A549 (cell line): Measurements from ENCODE around the gene REC8. TPM values are rescaled to one million over a fixed set of nuclear protein-coding genes. Genes with fewer than 3 reads are reported as not detected.

Source experiments
- ATAC-seq, 2 experiments: fragments of 200-7000 bp in 1 of 2; fragments of >200 bp in 1 of 2; cut with Nextera tagmentation in 1 of 2; cut with Tn5 transposase in 1 of 2; 3 replicates each; pipeline versions ENCODE4 v1.8.0 to v1.9.1; 2018 to 2020; ENCODE audit warnings: mild to moderate bottlenecking in 1 of 2, moderate library complexity in 1 of 2
- CTCF ChIA-PET: fragments of 300-600 bp; sonication (Branson Sonifier 250); formaldehyde crosslinking; extraction: SDS; loops from one replicate; lab custom pipeline; 2021; ENCODE audit warnings: antibody characterized with exemption, inconsistent platforms; lab: Yijun Ruan, JAX
- POLR2A ChIA-PET: fragments of 350-600 bp; formaldehyde crosslinking; extraction: SDS; loops from one replicate; lab custom pipeline; 2021; ENCODE audit warnings: antibody characterized with exemption, inconsistent platforms; lab: Yijun Ruan, JAX
- DNase-seq, 2 experiments: peaks; one replicate each; pipeline versions ENCODE4 v3.0.0 to v3.0.0-alpha.2; 2011 to 2016; ENCODE audit warnings: low read depth in 1 of 2, low spot score in 1 of 2
- FAIRE-seq: peaks from 2 replicates; lab custom pipeline; 2011; peaks lifted over from hg19 to GRCh38; lab: Jason Lieb, UNC
- H3K27ac ChIP-seq, 2 experiments: fragments of >200 bp; sonication (Bioruptor Twin); formaldehyde crosslinking; 3 replicates each; pipeline ENCODE4 v1.5.1; 2016 to 2017
- H3K4me1 ChIP-seq: fragments of >200 bp; sonication (Bioruptor Twin); formaldehyde crosslinking; 3 replicates; pipeline ENCODE4 v1.6.1; 2016
- H3K4me2 ChIP-seq: fragments of >200 bp; sonication (Bioruptor Twin); formaldehyde crosslinking; 3 replicates; pipeline ENCODE4 v1.6.1; 2016
- H3K4me3 ChIP-seq: fragments of >200 bp; sonication (Bioruptor Twin); formaldehyde crosslinking; 3 replicates; pipeline ENCODE4 v1.5.1; 2016
- H3K9me3 ChIP-seq: fragments of >200 bp; sonication (Bioruptor Twin); formaldehyde crosslinking; 3 replicates; pipeline ENCODE4 v1.6.1; 2016
- CBX2 ChIP-seq: fragments of 200-600 bp; sonication (generic); IDR thresholded peaks from 2 replicates; pipeline ENCODE4 v1.6.1; 2016; ENCODE audit warnings: low read depth, mild to moderate bottlenecking, borderline replicate concordance
- CBX8 ChIP-seq: fragments of 200-600 bp; sonication (generic); IDR thresholded peaks from 2 replicates; pipeline ENCODE4 v1.6.1; 2016
- CEBPB ChIP-seq, 2 experiments: fragments of >200 bp in 1 of 2; sonication (Bioruptor Twin) in 1 of 2; formaldehyde crosslinking in 1 of 2; IDR thresholded peaks; 2 replicates each; pipeline ENCODE4 v1.6.1; 2012 to 2016
- CHD2 ChIP-seq: fragments of 150-350 bp; IDR thresholded peaks from 2 replicates; pipeline ENCODE4 v1.6.1; 2014; ENCODE audit warnings: low read length; ENCODE audit not compliant: partially characterized antibody
- CHD4 ChIP-seq: fragments of 200-600 bp; sonication (generic); IDR thresholded peaks from 2 replicates; pipeline ENCODE4 v1.6.1; 2016; ENCODE audit warnings: antibody characterized with exemption, mild to moderate bottlenecking, borderline replicate concordance
- EHF ChIP-seq: fragments of 250-450 bp; sonication (Bioruptor Pico); IDR thresholded peaks from 2 replicates; pipeline ENCODE4 v1.5.0; 2020; ENCODE audit warnings: mild to moderate bottlenecking
- ELK1 ChIP-seq: fragments of 150-350 bp; IDR thresholded peaks from 2 replicates; pipeline ENCODE4 v1.6.1; 2014; ENCODE audit warnings: low read depth, mild to moderate bottlenecking, low read length
- EP300 ChIP-seq, 2 experiments: fragments of >200 bp; sonication (Bioruptor Twin); formaldehyde crosslinking; IDR thresholded peaks; 2 replicates in 1 of 2; 3 replicates in 1 of 2; pipeline ENCODE4 v1.6.1; 2016 to 2017
- HDAC2 ChIP-seq: fragments of 200-600 bp; sonication (generic); IDR thresholded peaks from 2 replicates; pipeline ENCODE4 v1.6.1; 2016
- HOXA7 ChIP-seq: fragments of 250-450 bp; sonication (Bioruptor Pico); IDR thresholded peaks from 2 replicates; pipeline ENCODE4 v1.5.0; 2020; ENCODE audit warnings: mild to moderate bottlenecking, moderate library complexity
- HOXB13 ChIP-seq: fragments of 250-450 bp; sonication (Bioruptor Pico); IDR thresholded peaks from 2 replicates; pipeline ENCODE4 v1.5.0; 2020; ENCODE audit warnings: low read depth, mild to moderate bottlenecking, moderate library complexity
- JUN ChIP-seq, 2 experiments: fragments of >200 bp; sonication (Bioruptor Twin); formaldehyde crosslinking; IDR thresholded peaks; 2 replicates in 1 of 2; 3 replicates in 1 of 2; pipeline ENCODE4 v1.6.1; 2016 to 2017
- JUNB ChIP-seq: fragments of >200 bp; sonication (Bioruptor Twin); formaldehyde crosslinking; IDR thresholded peaks from 2 replicates; pipeline ENCODE4 v1.6.1; 2016
- KDM1A ChIP-seq: fragments of 200-600 bp; sonication (generic); IDR thresholded peaks from 2 replicates; pipeline ENCODE4 v1.6.1; 2016; ENCODE audit warnings: low read depth, mild to moderate bottlenecking
- KDM5A ChIP-seq: fragments of 200-600 bp; sonication (generic); IDR thresholded peaks from 2 replicates; pipeline ENCODE4 v1.6.1; 2016; ENCODE audit warnings: antibody characterized with exemption, mild to moderate bottlenecking
- MAFK ChIP-seq: fragments of 450-650 bp; IDR thresholded peaks from 2 replicates; pipeline ENCODE4 v1.6.1; 2014; ENCODE audit not compliant: partially characterized antibody
- MAZ ChIP-seq: fragments of 150-350 bp; IDR thresholded peaks from 2 replicates; pipeline ENCODE4 v1.6.1; 2014; ENCODE audit warnings: antibody characterized with exemption, low read depth, low read length, borderline replicate concordance
- MYC ChIP-seq: IDR thresholded peaks from 2 replicates; pipeline ENCODE4 v1.6.1; 2012; ENCODE audit warnings: mild to moderate bottlenecking, inconsistent platforms, low read length, improper control_type of control experiment, borderline replicate concordance
- NPAS2 ChIP-seq: fragments of 250-450 bp; sonication (Bioruptor Pico); IDR thresholded peaks from 2 replicates; pipeline ENCODE4 v1.8.0; 2022; ENCODE audit warnings: mild to moderate bottlenecking, moderate library complexity, borderline replicate concordance
- NR3C1 ChIP-seq: fragments of >200 bp; sonication (Bioruptor Twin); formaldehyde crosslinking; IDR thresholded peaks from 3 replicates; pipeline ENCODE4 v1.6.1; 2017
- RAD21 ChIP-seq, 2 experiments: fragments of >200 bp in 1 of 2; sonication (Bioruptor Twin) in 1 of 2; formaldehyde crosslinking in 1 of 2; IDR thresholded peaks in 1 of 2; conservative IDR thresholded peaks in 1 of 2; 2 replicates in 1 of 2; 3 replicates in 1 of 2; pipeline ENCODE4 v1.6.1; 2012 to 2018; ENCODE audit warnings: inconsistent platforms in 1 of 2
- RARB ChIP-seq: fragments of 250-450 bp; sonication (Bioruptor Pico); IDR thresholded peaks from 2 replicates; pipeline ENCODE4 v1.8.0; 2021; ENCODE audit warnings: mild to moderate bottlenecking, moderate library complexity
- REST ChIP-seq: fragments of 200-600 bp; sonication (generic); IDR thresholded peaks from 2 replicates; pipeline ENCODE4 v1.6.1; 2016; ENCODE audit warnings: antibody characterized with exemption, mild to moderate bottlenecking, moderate library complexity
- RFX5 ChIP-seq: fragments of 450-650 bp; IDR thresholded peaks from 2 replicates; pipeline ENCODE4 v1.7.1; 2014; ENCODE audit warnings: antibody characterized with exemption, mild to moderate bottlenecking, moderate library complexity
- RNF2 ChIP-seq: fragments of 200-600 bp; sonication (generic); IDR thresholded peaks from 2 replicates; pipeline ENCODE4 v1.6.1; 2016; ENCODE audit warnings: low read depth, mild to moderate bottlenecking, antibody characterized with exemption, moderate library complexity, borderline replicate concordance
- SMC3 ChIP-seq: fragments of >200 bp; sonication (Bioruptor Twin); formaldehyde crosslinking; IDR thresholded peaks from 3 replicates; pipeline ENCODE4 v1.6.1; 2018; ENCODE audit warnings: inconsistent platforms
- TFCP2L1 ChIP-seq: fragments of 250-450 bp; sonication (Bioruptor Pico); IDR thresholded peaks from 2 replicates; pipeline ENCODE4 v1.5.0; 2021; ENCODE audit warnings: mild to moderate bottlenecking
- USF2 ChIP-seq: fragments of 450-650 bp; IDR thresholded peaks from 2 replicates; pipeline ENCODE4 v1.6.1; 2014; ENCODE audit warnings: antibody characterized with exemption
- ZC3H11A ChIP-seq: fragments of 450-650 bp; IDR thresholded peaks from 2 replicates; pipeline ENCODE4 v1.6.1; 2014; ENCODE audit warnings: antibody characterized with exemption, mild to moderate bottlenecking
- ZFP36 ChIP-seq: fragments of 450-650 bp; IDR thresholded peaks from 2 replicates; pipeline ENCODE4 v1.6.1; 2014; ENCODE audit warnings: borderline replicate concordance; ENCODE audit not compliant: partially characterized antibody
- ZNF302 ChIP-seq: fragments of 250-450 bp; sonication (Bioruptor Pico); IDR thresholded peaks from 2 replicates; pipeline ENCODE4 v1.9.0; 2021; ENCODE audit warnings: inconsistent platforms, mild to moderate bottlenecking, moderate library complexity
- ZSCAN20 ChIP-seq: fragments of 250-450 bp; sonication (Bioruptor Pico); IDR thresholded peaks from 2 replicates; pipeline ENCODE4 v1.8.0; 2022; ENCODE audit warnings: mild to moderate bottlenecking, moderate library complexity
- WGBS: methylation state at CpG from one replicate; pipeline ENCODE4 v1.1.6; 2017; ENCODE audit errors: missing lambda C conversion rate; 5-methylcytosine and 5-hydroxymethylcytosine counted together
- polyA plus RNA-seq, 4 experiments: library from polyadenylated mRNA; depleted of rRNA in 3 of 4; stranded (reverse); fragments of >200 nt; fragmentation: RNase III in 1 of 4; extraction: RNeasy Plus Mini Kit Qiagen cat#74134 plus additional on column Dnase treatment in 1 of 4; gene quantifications; 2 replicates in 3 of 4; 3 replicates in 1 of 4; pipeline ENCODE4 v1.2.3, GENCODE V29; 2011 to 2017

The REC8 gene
- polyA plus RNA-seq, 2 of the 4 experiments (the other 2 are of a cell fraction): 1.9 to 4.2 TPM

- H3K4me3 ChIP-seq: peak overlapping the region; percentile 59
- WGBS: 88% methylated on average over 9 of the region's 9 CpGs
- H3K27ac ChIP-seq: 0 out of 6 replicates have a peak overlapping the region, but pooled peaks of 1 of the 2 experiments have one; percentile 7
- FAIRE-seq: no peak
- DNase-seq: peak; percentile 38 to 46
- ChIA-PET CTCF (interaction anchor here (1.0 to 5.4 kb wide), 7 partner anchors 15 to 105 kb away, joined by 3 to 47 read pairs (median 3); partner anchors contain the start of genes DCAF11, IRF9 and NRL), POLR2A (interaction anchor here (1.1 to 2.9 kb wide), 2 partner anchors 7 to 25 kb away, joined by 5 to 31 read pairs; partner anchors contain the start of genes DCAF11 and NRL)
- peaks cover 37% of the 10 kb centered on the region for H3K4me1 ChIP-seq
- no peak for TF ChIP-seq CHD4
- TF ChIP-seq SMC3: no peak
- TF ChIP-seq RAD21 (conservative IDR thresholded peaks at IDR 0.05 in 1 of 2, IDR thresholded peaks at IDR 0.05 in 1 of 2): no peak
- no peak for TF ChIP-seq MYC
- no peak for TF ChIP-seq RFX5
- TF ChIP-seq HOXB13 (CRISPR knock-in tag): no peak
- TF ChIP-seq ZFP36: no peak
- TF ChIP-seq HOXA7 (CRISPR knock-in tag): no peak
- no peak for TF ChIP-seq NPAS2 (CRISPR knock-in tag)
- no peak for TF ChIP-seq KDM1A
- no peak for TF ChIP-seq CBX8
- no peak for TF ChIP-seq ELK1
- no peak for TF ChIP-seq ZSCAN20 (CRISPR knock-in tag)
- TF ChIP-seq MAFK: no peak
- TF ChIP-seq EHF (CRISPR knock-in tag): no peak
- no peaks in the 10 kb centered on the region for H3K9me3 ChIP-seq
- no peak for ATAC-seq
- peak overlapping the region; percentile 78 for H3K4me2 ChIP-seq
These were observed 32.5 kb upstream of the REC8 start for GRCh38 chr14:24139272-24139934.

- H3K27ac ChIP-seq: peak within 1 kb of the TSS; percentile 86 to 95
- 0% methylated on average over 59 of the region's 65 CpGs for WGBS
- CTCF ChIA-PET: interaction anchor here (0.9 to 12.6 kb wide), 8 partner anchors 10 to 166 kb away, joined by 3 to 168 read pairs (median 4); partner anchors contain the start of genes CIDEB, DCAF11, FITM1 and IPO4
- H3K9me3 ChIP-seq: no peaks in the 10 kb centered on the region
- H3K4me2 ChIP-seq: peak within 1 kb of the TSS; percentile 83
- H3K4me1 ChIP-seq: peaks cover 39% of the 10 kb centered on the region
- DNase-seq (peak; percentile 99), ATAC-seq (peak; percentile 81 to 93), FAIRE-seq (no peak)
- H3K4me3 ChIP-seq: peak within 1 kb of the TSS; percentile 59
- POLR2A ChIA-PET: interaction anchor here (0.7 to 2.9 kb wide), 10 partner anchors 9 to 101 kb away, joined by 3 to 31 read pairs (median 4); partner anchors contain the start of genes DCAF11, IRF9, NRL and PCK2
- TF ChIP-seq EHF (CRISPR knock-in tag): no peak
- TF ChIP-seq REST: no peak
- TF ChIP-seq ZNF302: no peak
- TF ChIP-seq HDAC2: no peak
- TF ChIP-seq CHD4: no peak
- no peak for TF ChIP-seq CHD2
- TF ChIP-seq ZC3H11A: no peak
- TF ChIP-seq CEBPB (IDR thresholded peaks at IDR 0.05): peak in 1 of 2 experiments; percentile 51; a peak in 1 of 4 replicates
- peak; percentile 89 for TF ChIP-seq USF2
- no peak; the same call in 1 of the 2 replicates for TF ChIP-seq KDM5A
- no peak for TF ChIP-seq EP300 (IDR thresholded peaks at IDR 0.05)
- TF ChIP-seq JUNB: no peak
- TF ChIP-seq MAZ: no peak
- TF ChIP-seq JUN (IDR thresholded peaks at IDR 0.05): peak; percentile 88
- no peak for TF ChIP-seq NR3C1
- TF ChIP-seq HOXA7 (CRISPR knock-in tag): no peak
- no peak for TF ChIP-seq CBX2
- no peak for TF ChIP-seq RARB (CRISPR knock-in tag)
- no peak for TF ChIP-seq TFCP2L1
- TF ChIP-seq RNF2: no peak
These were observed 30.6 kb upstream of the REC8 start, which contains the start of gene EMC9 for GRCh38 chr14:24141097-24141880. Gene EMC9, minus strand, starts transcription at chr14:24141591. Its CDS starts 287 bp downstream, at chr14:24141304.
